HEK293T (cell line): ENCODE results near the gene SPEG.

ENCODE experiments used
- BHLHE40 ChIP-seq: fragments of 450-650 bp; IDR thresholded peaks from 2 replicates; pipeline ENCODE4 v1.6.1; 2016; ENCODE audit warnings: mild to moderate bottlenecking, moderate library complexity, borderline replicate concordance
- ELF4 ChIP-seq: fragments of 450-650 bp; IDR thresholded peaks from 2 replicates; pipeline ENCODE4 v1.6.1; 2017; ENCODE audit warnings: antibody characterized with exemption
- FOXA1 ChIP-seq: fragments of 450-650 bp; IDR thresholded peaks from 2 replicates; pipeline ENCODE4 v1.6.1; 2016; ENCODE audit warnings: mild to moderate bottlenecking
- FOXK2 ChIP-seq: fragments of 450-650 bp; IDR thresholded peaks from 2 replicates; pipeline ENCODE4 v1.6.1; 2016; ENCODE audit warnings: mild to moderate bottlenecking
- FOXM1 ChIP-seq: fragments of 450-650 bp; IDR thresholded peaks from 2 replicates; pipeline ENCODE4 v1.6.1; 2017; ENCODE audit warnings: mild to moderate bottlenecking, borderline replicate concordance
- HDGF ChIP-seq: fragments of 450-650 bp; IDR thresholded peaks from 2 replicates; pipeline ENCODE4 v1.6.1; 2017; ENCODE audit warnings: antibody characterized with exemption, borderline replicate concordance
- LEF1 ChIP-seq: fragments of 450-650 bp; IDR thresholded peaks from 2 replicates; pipeline ENCODE4 v1.6.1; 2017; ENCODE audit warnings: mild to moderate bottlenecking, borderline replicate concordance
- NFRKB ChIP-seq: fragments of 450-650 bp; IDR thresholded peaks from 2 replicates; pipeline ENCODE4 v1.6.1; 2016; ENCODE audit warnings: mild to moderate bottlenecking, moderate library complexity
- SP1 ChIP-seq: fragments of 450-650 bp; IDR thresholded peaks from 2 replicates; pipeline ENCODE4 v1.6.1; 2017
- TF ChIP-seq, protein P1 (sequence below): fragments of 450-650 bp; IDR thresholded peaks from 2 replicates; pipeline ENCODE4 v1.6.1; 2016

DNA sequence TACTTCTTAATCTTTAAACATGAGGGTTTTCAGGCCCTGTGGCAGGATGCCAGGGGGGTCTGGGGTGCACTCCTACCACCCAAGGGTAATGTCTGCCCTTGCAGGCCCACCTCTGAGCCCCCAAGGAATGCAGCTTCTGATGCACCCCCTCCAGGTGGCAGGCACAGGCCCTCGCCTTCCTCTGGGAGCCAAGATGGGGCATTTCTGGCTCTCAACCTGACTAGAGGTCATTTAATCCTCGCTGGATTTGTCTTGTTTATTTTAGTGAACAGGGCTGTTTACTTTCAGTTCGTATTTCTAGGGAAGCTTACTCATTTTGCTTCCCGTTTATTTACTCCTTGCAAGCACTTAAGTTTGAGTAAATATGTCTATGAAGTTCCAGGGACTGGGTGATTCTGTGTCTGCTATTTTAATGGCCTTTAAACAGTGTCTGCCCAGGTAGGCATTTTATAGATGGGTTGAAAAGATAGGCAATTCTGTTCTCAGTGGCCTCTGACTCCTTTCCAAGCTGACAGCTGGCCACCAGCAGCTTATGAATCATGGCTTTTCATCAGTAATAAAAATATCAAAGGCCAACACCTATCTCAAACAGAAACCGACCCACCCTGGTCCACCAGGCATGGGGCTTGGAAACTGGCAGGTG is 35.8 kb upstream of the SPEG start:
- TF ChIP-seq FOXM1, result no peak
- no peak for TF ChIP-seq ELF4
- TF ChIP-seq, protein P1, sequence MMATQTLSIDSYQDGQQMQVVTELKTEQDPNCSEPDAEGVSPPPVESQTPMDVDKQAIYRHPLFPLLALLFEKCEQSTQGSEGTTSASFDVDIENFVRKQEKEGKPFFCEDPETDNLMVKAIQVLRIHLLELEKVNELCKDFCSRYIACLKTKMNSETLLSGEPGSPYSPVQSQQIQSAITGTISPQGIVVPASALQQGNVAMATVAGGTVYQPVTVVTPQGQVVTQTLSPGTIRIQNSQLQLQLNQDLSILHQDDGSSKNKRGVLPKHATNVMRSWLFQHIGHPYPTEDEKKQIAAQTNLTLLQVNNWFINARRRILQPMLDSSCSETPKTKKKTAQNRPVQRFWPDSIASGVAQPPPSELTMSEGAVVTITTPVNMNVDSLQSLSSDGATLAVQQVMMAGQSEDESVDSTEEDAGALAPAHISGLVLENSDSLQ, result peak; percentile 36; the same call in 1 of the 2 replicates
- TF ChIP-seq SP1, result no peak
- TF ChIP-seq LEF1, result no peak
- TF ChIP-seq NFRKB, result no peak
- TF ChIP-seq FOXK2, result no peak
- TF ChIP-seq HDGF, result no peak
- TF ChIP-seq BHLHE40, result no peak
- TF ChIP-seq FOXA1, result no peak
